HG03520 (cell line): Measurements from ENCODE around the gene RASAL2.
"Not testable (repeated sequence)": the region's sequence is repeated elsewhere in the genome, so short reads cannot be mapped to it uniquely, and the experiment has no call there.

Source experiments
- ATAC-seq: cut with Tn5 transposase; IDR thresholded peaks from one replicate; pipeline ENCODE4 v1.9.1; 2021; ENCODE audit warnings: mild to moderate bottlenecking, moderate library complexity; ENCODE audit not compliant: unreplicated experiment

Gene RASAL2

GRCh38 chr1:178368208-178368607 is 274.3 kb downstream of the RASAL2 start:
- no peak for ATAC-seq

- ATAC-seq: no peak
Measured at GRCh38 chr1:178371235-178371634, 277.3 kb downstream of the RASAL2 start.

DNA sequence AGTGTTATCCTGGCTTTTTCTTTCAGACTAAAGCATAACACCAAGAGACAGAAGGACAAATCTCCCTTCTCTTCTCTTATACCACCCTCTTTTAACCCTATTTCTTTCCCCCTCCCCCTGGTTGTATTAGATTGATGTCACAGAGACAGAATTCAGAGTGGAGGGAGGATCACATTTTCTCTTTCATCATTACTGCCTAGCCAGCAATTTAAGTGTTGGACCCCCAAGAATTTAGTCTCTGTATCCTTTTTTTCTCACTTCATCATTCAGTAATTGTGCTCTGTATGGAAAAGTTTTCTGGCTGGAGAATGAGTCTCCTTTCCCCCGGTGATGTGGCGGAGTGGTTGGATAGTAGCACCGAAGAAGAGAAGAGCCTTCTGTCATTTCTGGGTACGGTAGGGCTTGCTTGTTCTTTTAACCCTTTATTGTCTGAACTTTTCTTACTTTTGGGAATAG is 278.1 kb downstream of the RASAL2 start:
- ATAC-seq: no peak

DNA sequence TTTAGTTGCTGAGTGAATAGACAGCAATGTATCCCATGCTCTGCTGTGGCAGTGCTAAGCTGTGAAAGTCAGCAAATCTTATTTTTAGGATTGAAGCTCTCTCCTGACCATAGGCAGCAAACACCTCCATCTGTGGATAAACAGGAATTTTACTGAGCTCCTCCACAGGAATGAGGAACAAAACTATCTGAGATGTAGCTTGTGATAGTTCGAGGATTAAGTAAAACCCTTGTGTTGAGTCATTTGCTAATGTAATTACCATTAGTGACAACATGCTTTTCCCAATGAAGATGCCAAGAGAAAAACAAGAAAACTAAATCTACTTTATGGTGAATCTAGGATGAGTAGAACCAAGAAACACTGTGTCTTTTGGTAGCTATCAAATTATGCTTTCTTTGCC is 280.1 kb downstream of the RASAL2 start:
- no peak for ATAC-seq

GRCh38 chr1:178376008-178376407 is 282.1 kb downstream of the RASAL2 start:
- no peak for ATAC-seq

DNA sequence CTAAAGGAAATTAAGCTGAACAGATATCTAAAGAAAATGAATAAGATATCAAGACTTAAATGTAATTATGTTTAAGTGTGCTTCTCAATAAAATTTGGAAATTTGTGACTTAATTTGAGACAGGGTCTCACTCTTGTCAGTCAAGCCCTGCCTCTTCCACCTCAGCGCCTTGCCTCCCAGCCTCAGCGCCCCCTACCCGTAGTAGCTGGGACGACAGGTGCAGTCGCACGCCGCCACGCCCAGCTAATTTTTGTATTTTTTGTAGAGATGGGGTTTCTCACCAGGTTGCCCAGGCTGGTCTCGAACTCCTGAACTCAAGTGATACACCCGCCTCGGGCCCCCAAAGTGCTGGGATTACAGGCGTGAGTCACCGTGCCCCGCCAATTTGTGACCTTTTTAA is 285.9 kb downstream of the RASAL2 start:
- ATAC-seq: no peak

GRCh38 chr1:178382372-178382771 is 288.5 kb downstream of the RASAL2 start:
- ATAC-seq: no peak

DNA sequence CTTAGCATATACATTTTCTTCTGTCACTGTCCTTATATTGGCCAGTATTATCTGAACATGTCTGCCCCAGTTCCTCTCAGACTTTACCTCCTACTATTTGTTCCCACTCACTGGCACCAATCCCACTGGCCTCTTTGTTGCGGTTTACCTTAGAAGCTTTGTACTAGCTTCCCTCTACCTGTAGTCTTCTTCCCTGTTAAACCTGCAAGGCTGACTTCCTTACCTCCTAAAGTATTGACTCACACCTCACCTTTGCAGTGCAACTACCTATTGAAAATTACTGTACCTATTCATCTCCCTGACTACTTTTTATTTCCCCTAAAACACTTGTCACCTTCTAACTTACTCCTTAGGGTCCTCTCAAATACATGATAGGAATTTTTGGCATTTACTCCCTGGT is 291.8 kb downstream of the RASAL2 start:
- no peak for ATAC-seq

GRCh38 chr1:178388418-178389145 is 294.7 kb downstream of the RASAL2 start:
- no peak for ATAC-seq

GRCh38 chr1:178389441-178389840 is 295.5 kb downstream of the RASAL2 start:
- no peak for ATAC-seq

- not testable (repeated sequence) for ATAC-seq
Measured at GRCh38 chr1:178390280-178390679, 296.4 kb downstream of the RASAL2 start.

GRCh38 chr1:178393370-178393769 is 299.5 kb downstream of the RASAL2 start:
- no peak for ATAC-seq

GRCh38 chr1:178396789-178397188 is 302.9 kb downstream of the RASAL2 start:
- no peak for ATAC-seq

- no peak for ATAC-seq
Measured at GRCh38 chr1:178397678-178398077, 303.8 kb downstream of the RASAL2 start.

GRCh38 chr1:178399177-178399728 is 305.3 kb downstream of the RASAL2 start:
- no peak for ATAC-seq

DNA sequence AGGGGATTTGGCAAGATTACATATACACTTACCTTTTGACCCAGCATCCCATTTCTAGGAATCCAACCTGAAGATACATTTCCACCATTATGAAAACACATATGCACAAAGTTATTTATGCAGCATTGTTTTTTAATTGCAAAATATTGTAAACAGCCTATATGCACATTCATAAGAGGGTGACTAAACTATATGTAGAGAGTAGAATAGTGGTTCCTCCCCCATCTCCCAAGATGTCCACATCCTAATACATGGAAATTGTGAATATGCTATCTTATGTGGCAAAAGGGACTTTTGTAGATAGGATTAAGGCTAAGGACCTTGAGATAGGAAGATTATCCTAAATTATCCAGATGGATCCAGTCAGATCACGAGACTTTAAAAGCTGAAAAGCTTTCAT is 311.2 kb downstream of the RASAL2 start:
- no peak for ATAC-seq

- ATAC-seq: no peak
Measured at GRCh38 chr1:178407215-178407614, 313.3 kb downstream of the RASAL2 start.

GRCh38 chr1:178407655-178408054 is 313.8 kb downstream of the RASAL2 start:
- no peak for ATAC-seq

DNA sequence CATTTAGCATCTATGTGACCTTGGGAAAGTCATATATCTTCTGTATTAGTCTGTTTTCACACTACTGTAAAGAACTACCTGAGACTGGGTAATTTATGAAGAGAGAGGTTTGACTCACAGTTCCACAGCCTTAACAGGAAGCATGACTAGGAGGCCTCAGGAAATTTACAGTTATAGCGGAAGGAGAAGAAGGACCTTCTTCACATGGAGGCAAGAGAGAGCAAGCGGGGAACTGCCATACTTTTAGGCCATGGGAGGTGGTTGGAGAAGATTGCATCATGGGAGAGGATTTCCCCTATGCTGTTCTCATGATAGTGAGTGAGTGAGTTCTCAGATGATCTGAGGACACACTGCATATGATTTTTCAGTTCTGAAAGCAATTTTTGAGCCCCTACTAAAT is 315.0 kb downstream of the RASAL2 start:
- no peak for ATAC-seq

GRCh38 chr1:178409541-178409940 is 315.6 kb downstream of the RASAL2 start:
- no peak for ATAC-seq

GRCh38 chr1:178411756-178412399 is 318.0 kb downstream of the RASAL2 start:
- ATAC-seq: peak; percentile 79

DNA sequence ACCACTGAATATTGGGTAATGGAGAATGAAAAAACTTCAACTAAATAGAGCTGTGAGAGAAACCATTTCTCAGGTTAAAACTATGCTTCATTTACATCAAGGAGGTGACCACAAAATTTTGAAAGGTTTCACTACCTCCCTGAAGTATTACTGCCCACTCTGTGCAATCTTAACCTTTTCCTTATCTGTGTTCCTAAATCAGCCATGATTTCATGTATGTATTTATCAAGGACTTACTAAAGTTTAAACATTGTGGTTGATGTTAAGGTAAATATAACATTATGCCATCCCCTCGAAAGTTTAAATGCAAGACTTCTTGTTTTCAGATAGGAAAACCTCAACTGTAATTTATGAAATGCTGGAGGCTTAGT is 318.5 kb downstream of the RASAL2 start:
- ATAC-seq: peak; percentile 85
